Vagina (tissue), 2 donors: Measurements from ENCODE around the gene CCL5. TPM values are rescaled to one million over a fixed set of nuclear protein-coding genes. Genes with fewer than 3 reads are reported as not detected.

Experiments
- DNase-seq, 2 donors: peaks; one replicate each; pipeline ENCODE4 v3.0.0-alpha.2; 2017; ENCODE audit errors: extremely low spot score in 2 of 2
- H3K27ac ChIP-seq: fragments of 200-600 bp; sonication (generic); one replicate; pipeline ENCODE4 v1.5.1; 2019
- H3K27me3 ChIP-seq: fragments of 200-600 bp; sonication (generic); one replicate; pipeline ENCODE4 v1.5.1; 2019
- H3K36me3 ChIP-seq, 2 donors: fragments of 200-600 bp; sonication (generic); one replicate each; pipeline ENCODE4 v1.5.1; 2017 to 2019
- H3K4me1 ChIP-seq: fragments of 200-600 bp; sonication (generic); one replicate; pipeline ENCODE4 v1.5.1; 2019
- H3K4me3 ChIP-seq, 2 donors: fragments of 200-600 bp; sonication (generic); 1 replicate in 1 of 2; 2 replicates in 1 of 2; pipeline ENCODE4 v1.5.1; 2016 to 2019
- H3K9me3 ChIP-seq: fragments of 200-600 bp; sonication (generic); one replicate; pipeline ENCODE4 v1.5.1; 2019
- POLR2A ChIP-seq, 2 donors: fragments of 450-650 bp; IDR thresholded peaks; one replicate each; pipeline ENCODE4 v1.6.1; 2017; ENCODE audit warnings: antibody characterized with exemption in 2 of 2, mild to moderate bottlenecking in 2 of 2, moderate library complexity in 2 of 2
- POLR2AphosphoS5 ChIP-seq, 2 donors: sonication (generic); formaldehyde crosslinking; IDR thresholded peaks; one replicate each; pipeline ENCODE4 v1.9.0; 2017; ENCODE audit warnings: antibody characterized with exemption in 2 of 2, mild to moderate bottlenecking in 2 of 2, low read depth in 1 of 2; ENCODE audit not compliant: insufficient read depth in 1 of 2
- intact Hi-C: fragments of 100-400 bp; cut with DNase I; formaldehyde crosslinking; loops from one replicate; pipeline ENCODE4 v1.15.1; 2023
- small RNA-seq: library from RNA; depleted of rRNA; stranded (forward); fragments of <200 nt; gene quantifications from one replicate; pipeline ENCODE3, GENCODE V24; 2016
- total RNA-seq: library from RNA; depleted of rRNA; stranded (reverse); fragments of >200 nt; gene quantifications from one replicate; pipeline ENCODE4 v1.2.3, GENCODE V29; 2016
- TF ChIP-seq, protein P1 (sequence below), 3 experiments: fragments of 450-650 bp in 2 of 3; fragments of 200-600 bp in 1 of 3; sonication (generic) in 1 of 3; IDR thresholded peaks; one replicate each; pipeline ENCODE4 v1.5.1; 2017 to 2019; ENCODE audit warnings: antibody characterized with exemption in 3 of 3, mild to moderate bottlenecking in 2 of 3, moderate library complexity in 2 of 3

Gene CCL5
- total RNA-seq, 1 donor from 2014 or later = 4.9 TPM

DNA sequence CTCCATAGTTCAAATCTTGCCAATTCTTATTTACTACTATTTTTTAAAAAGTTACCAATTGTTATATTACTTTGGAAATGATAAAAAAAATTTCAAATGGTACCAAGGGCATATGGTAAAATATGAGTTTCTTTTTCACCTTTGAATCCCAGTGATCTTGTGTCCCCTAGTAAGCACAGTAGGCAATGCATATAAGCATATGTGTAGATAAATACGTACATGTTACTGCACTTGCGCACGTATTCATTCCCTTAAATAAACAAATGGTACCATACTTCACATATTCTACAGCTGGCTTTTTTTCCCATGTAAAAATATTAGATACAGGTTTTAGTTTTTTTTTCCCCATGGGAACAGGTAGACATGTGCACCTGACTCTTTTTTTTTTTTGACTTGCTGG lies 39.1 kb downstream of the CCL5 start:
- no peaks in the 10 kb centered on the region for H3K4me1 ChIP-seq
- H3K27ac ChIP-seq = no peak overlapping the region
- peaks cover 2 to 98% of the 10 kb centered on the region in 2 donors for H3K36me3 ChIP-seq
- no peak for DNase-seq
- no peaks in the 10 kb centered on the region for H3K27me3 ChIP-seq
- H3K4me3 ChIP-seq = no peak overlapping the region
- H3K9me3 ChIP-seq = no peaks in the 10 kb centered on the region
- TF ChIP-seq POLR2AphosphoS5 (IDR thresholded peaks at IDR 0.05; ENCODE audit: insufficient read depth in 1 of 2, low read depth in 1 of 2) (no peak), POLR2A (IDR thresholded peaks at IDR 0.05) (no peak)
- TF ChIP-seq, protein P1, sequence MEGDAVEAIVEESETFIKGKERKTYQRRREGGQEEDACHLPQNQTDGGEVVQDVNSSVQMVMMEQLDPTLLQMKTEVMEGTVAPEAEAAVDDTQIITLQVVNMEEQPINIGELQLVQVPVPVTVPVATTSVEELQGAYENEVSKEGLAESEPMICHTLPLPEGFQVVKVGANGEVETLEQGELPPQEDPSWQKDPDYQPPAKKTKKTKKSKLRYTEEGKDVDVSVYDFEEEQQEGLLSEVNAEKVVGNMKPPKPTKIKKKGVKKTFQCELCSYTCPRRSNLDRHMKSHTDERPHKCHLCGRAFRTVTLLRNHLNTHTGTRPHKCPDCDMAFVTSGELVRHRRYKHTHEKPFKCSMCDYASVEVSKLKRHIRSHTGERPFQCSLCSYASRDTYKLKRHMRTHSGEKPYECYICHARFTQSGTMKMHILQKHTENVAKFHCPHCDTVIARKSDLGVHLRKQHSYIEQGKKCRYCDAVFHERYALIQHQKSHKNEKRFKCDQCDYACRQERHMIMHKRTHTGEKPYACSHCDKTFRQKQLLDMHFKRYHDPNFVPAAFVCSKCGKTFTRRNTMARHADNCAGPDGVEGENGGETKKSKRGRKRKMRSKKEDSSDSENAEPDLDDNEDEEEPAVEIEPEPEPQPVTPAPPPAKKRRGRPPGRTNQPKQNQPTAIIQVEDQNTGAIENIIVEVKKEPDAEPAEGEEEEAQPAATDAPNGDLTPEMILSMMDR (IDR thresholded peaks at IDR 0.05) = no peak
- intact Hi-C loops = no loop called here

DNA sequence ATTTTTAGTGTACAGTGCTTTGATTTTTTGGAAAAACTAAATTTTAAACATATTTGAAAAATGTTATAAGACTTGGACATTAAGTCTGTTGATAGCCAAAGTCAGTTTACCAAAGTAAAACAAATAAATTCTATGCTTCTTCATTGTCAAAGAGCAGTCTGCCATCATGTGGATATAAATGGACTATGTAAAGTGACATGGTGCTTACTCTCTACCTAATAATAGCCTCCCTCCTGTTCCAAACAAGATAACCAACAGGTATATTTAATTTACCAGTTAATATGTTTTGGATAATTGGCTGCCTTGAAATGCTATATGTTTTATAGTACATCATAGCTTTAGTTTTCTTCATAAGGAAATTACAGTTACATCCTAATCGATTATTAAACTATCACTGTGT lies 55.0 kb downstream of the CCL5 start:
- DNase-seq = no peak
- Histone ChIP-seq H3K27me3 (no peaks in the 10 kb centered on the region), H3K36me3 (peaks cover 0 to 63% of the 10 kb centered on the region in 2 donors), H3K4me1 (no peaks in the 10 kb centered on the region), H3K27ac (no peak overlapping the region), H3K9me3 (no peaks in the 10 kb centered on the region), H3K4me3 (no peak overlapping the region)
- intact Hi-C loops = no loop called here
- no peak for TF ChIP-seq POLR2A (IDR thresholded peaks at IDR 0.05)
- TF ChIP-seq, protein P1 (IDR thresholded peaks at IDR 0.05) = no peak
- TF ChIP-seq POLR2AphosphoS5 (IDR thresholded peaks at IDR 0.05; ENCODE audit: insufficient read depth in 1 of 2, low read depth in 1 of 2) = no peak

Small RNA genes lying within 50 kb of the gene (small RNA-seq; reads per million reads assigned to genes)
- gene RF00100 = 987 reads per million, percentile 99 among the genes with 10 or more reads in this experiment

Other genes starting within 250 kb of the CCL5 start
- gene RASL10B, start 148.7 kb downstream of the CCL5 start, total RNA-seq = 9.1 TPM
- gene GAS2L2, start 127.1 kb downstream of the CCL5 start, total RNA-seq = not detected
- gene C17orf50, start 119.5 kb downstream of the CCL5 start, total RNA-seq = not detected
- 32.2 TPM for gene MMP28, start 84.7 kb downstream of the CCL5 start, total RNA-seq
- 74.9 TPM for gene TAF15, start 70.9 kb downstream of the CCL5 start, total RNA-seq
- not detected for gene HEATR9, start 11.5 kb downstream of the CCL5 start, total RNA-seq
- gene RDM1, start 50.4 kb upstream of the CCL5 start, total RNA-seq = 0.49 TPM
- gene LYZL6, start 63.4 kb upstream of the CCL5 start, total RNA-seq = not detected
- not detected for gene CCL16, start 101.1 kb upstream of the CCL5 start, total RNA-seq
- 93.1 TPM for gene CCL14, start 106.4 kb upstream of the CCL5 start, total RNA-seq
- not detected for gene CCL15, start 121.2 kb upstream of the CCL5 start, total RNA-seq
- 13.3 TPM for gene CCL23, start 137.6 kb upstream of the CCL5 start, total RNA-seq
- gene CCL18, start 183.9 kb upstream of the CCL5 start, total RNA-seq = not detected
- 2.9 TPM for gene CCL3, start 209.8 kb upstream of the CCL5 start, total RNA-seq
- gene CCL4, start 223.5 kb upstream of the CCL5 start, total RNA-seq = 15.0 TPM